Progenitor cell of endocrine pancreas (in vitro differentiated cells): ENCODE measurements around the gene CHD1. TPM values are rescaled to one million over a fixed set of nuclear protein-coding genes. Genes with fewer than 3 reads are reported as not detected.

Experiments
- DNase-seq: peaks from one replicate; pipeline ENCODE4 v3.0.0; 2021; ENCODE audit warnings: low spot score; ENCODE audit not compliant: unreplicated experiment
- H3K27ac Mint-ChIP-seq: 2 replicates; pipeline ENCODE4 v1.8.0; 2021; ENCODE audit warnings: mild to moderate bottlenecking, moderate library complexity, mixed read lengths
- H3K27me3 Mint-ChIP-seq: 2 replicates; pipeline ENCODE4 v1.8.0; 2021; ENCODE audit warnings: mixed read lengths
- H3K36me3 Mint-ChIP-seq: 2 replicates; pipeline ENCODE4 v1.8.0; 2022; ENCODE audit warnings: mixed read lengths; ENCODE audit not compliant: insufficient read depth
- H3K4me1 Mint-ChIP-seq: 2 replicates; pipeline ENCODE4 v1.8.0; 2021; ENCODE audit warnings: low read depth, mixed read lengths
- H3K4me3 Mint-ChIP-seq: 2 replicates; pipeline ENCODE4 v1.8.0; 2021; ENCODE audit warnings: low read depth, mild to moderate bottlenecking, moderate library complexity, mixed read lengths
- H3K9me3 Mint-ChIP-seq: 2 replicates; pipeline ENCODE4 v1.8.0; 2021; ENCODE audit warnings: low read depth, mixed read lengths
- total RNA-seq: library from RNA; stranded (reverse); gene quantifications from 2 replicates; pipeline ENCODE4 v1.2.1, GENCODE V29; 2021
- TF ChIP-seq, protein P1 (sequence below): fragments of 200-600 bp; sonication (generic); IDR thresholded peaks from one replicate; pipeline ENCODE4 v1.5.0; 2021; ENCODE audit warnings: antibody characterized with exemption, mild to moderate bottlenecking; ENCODE audit not compliant: unreplicated experiment

CHD1 gene
- total RNA-seq, 1 donor from 2014 or later = 61.0 TPM

DNA sequence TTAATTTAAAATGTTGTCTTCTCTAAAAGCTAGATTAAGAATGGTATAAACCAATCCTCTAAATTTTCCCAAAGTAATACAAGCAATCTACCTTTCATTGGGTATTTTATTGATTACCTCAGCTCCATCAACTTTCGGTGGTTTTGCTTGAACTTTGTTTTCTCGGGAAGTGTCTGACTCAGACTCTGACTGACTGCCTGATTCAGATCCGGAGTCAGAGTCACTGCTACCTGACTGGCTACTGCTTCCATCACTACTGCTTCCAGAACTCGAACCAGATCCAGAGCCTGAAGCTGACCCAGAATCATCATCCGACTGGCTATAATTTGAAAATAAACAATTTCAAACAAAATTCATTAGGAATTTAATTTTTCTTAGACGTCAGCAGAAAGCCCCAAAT is 24.0 kb downstream of the CHD1 start:
- no peak overlapping the region for H3K27ac Mint-ChIP-seq
- DNase-seq = no peak
- peaks cover 9% of the 10 kb centered on the region for H3K36me3 Mint-ChIP-seq
- TF ChIP-seq, protein P1, sequence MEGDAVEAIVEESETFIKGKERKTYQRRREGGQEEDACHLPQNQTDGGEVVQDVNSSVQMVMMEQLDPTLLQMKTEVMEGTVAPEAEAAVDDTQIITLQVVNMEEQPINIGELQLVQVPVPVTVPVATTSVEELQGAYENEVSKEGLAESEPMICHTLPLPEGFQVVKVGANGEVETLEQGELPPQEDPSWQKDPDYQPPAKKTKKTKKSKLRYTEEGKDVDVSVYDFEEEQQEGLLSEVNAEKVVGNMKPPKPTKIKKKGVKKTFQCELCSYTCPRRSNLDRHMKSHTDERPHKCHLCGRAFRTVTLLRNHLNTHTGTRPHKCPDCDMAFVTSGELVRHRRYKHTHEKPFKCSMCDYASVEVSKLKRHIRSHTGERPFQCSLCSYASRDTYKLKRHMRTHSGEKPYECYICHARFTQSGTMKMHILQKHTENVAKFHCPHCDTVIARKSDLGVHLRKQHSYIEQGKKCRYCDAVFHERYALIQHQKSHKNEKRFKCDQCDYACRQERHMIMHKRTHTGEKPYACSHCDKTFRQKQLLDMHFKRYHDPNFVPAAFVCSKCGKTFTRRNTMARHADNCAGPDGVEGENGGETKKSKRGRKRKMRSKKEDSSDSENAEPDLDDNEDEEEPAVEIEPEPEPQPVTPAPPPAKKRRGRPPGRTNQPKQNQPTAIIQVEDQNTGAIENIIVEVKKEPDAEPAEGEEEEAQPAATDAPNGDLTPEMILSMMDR = no peak
- no peaks in the 10 kb centered on the region for H3K27me3 Mint-ChIP-seq
- no peaks in the 10 kb centered on the region for H3K9me3 Mint-ChIP-seq
- H3K4me1 Mint-ChIP-seq = peaks cover 2% of the 10 kb centered on the region
- no peak overlapping the region for H3K4me3 Mint-ChIP-seq

- H3K9me3 Mint-ChIP-seq = no peaks in the 10 kb centered on the region
- H3K4me3 Mint-ChIP-seq = no peak overlapping the region
- TF ChIP-seq, protein P1 = no peak
- H3K27me3 Mint-ChIP-seq = no peaks in the 10 kb centered on the region
- DNase-seq = no peak
- H3K36me3 Mint-ChIP-seq = peaks cover 15% of the 10 kb centered on the region
- peaks cover 2% of the 10 kb centered on the region for H3K4me1 Mint-ChIP-seq
- no peak overlapping the region for H3K27ac Mint-ChIP-seq
Measured at GRCh38 chr5:98902733-98903132, 26.1 kb downstream of the CHD1 start.

GRCh38 chr5:98899456-98899855 is 29.4 kb downstream of the CHD1 start:
- Mint-ChIP-seq H3K4me3 (no peak overlapping the region), H3K9me3 (no peaks in the 10 kb centered on the region), H3K36me3 (peaks cover 23% of the 10 kb centered on the region), H3K4me1 (no peaks in the 10 kb centered on the region), H3K27me3 (no peaks in the 10 kb centered on the region), H3K27ac (no peak overlapping the region)
- TF ChIP-seq, protein P1 = no peak
- DNase-seq = no peak

DNA sequence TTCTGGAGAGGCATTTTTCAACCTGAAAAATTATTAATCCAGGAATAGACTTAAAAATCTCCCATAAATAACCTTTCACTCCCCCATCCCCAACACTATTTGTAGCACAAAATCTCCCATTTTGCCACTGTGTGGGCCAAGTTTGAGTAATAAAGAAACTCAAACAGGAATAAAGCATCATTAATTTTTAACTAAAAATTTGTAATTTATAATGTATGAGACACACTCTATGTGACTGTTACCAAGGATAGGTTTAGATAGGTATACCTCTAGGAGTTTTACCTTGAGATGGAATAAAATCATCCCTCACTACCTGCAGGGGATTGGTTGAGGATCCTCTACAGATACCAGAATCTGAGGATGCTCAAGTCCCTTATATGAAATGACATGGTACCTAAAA is 30.1 kb downstream of the CHD1 start:
- H3K36me3 Mint-ChIP-seq = peaks cover 25% of the 10 kb centered on the region
- TF ChIP-seq, protein P1 = no peak
- H3K9me3 Mint-ChIP-seq = no peaks in the 10 kb centered on the region
- no peak overlapping the region for H3K4me3 Mint-ChIP-seq
- H3K27me3 Mint-ChIP-seq = no peaks in the 10 kb centered on the region
- no peaks in the 10 kb centered on the region for H3K4me1 Mint-ChIP-seq
- no peak overlapping the region for H3K27ac Mint-ChIP-seq
- no peak for DNase-seq

DNA sequence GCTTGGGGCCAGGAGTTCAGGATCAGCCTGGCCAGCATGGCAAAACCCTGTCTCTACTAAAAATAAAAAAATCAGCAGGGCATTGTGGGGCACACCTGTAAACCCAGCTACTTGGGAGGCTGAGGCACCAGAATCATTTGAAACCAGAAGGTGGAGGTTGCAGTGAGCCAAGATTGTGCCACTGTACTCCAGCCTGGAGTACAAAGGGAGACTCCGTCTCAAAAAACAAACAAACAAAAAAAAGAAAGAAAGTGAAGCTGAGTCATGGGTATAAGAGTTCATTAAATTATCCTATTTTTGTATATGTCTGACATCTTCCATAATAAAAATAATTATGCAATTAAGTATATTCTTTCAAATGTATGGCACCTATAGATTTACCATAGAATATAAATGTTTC is 37.2 kb downstream of the CHD1 start:
- Mint-ChIP-seq H3K27ac (no peak overlapping the region), H3K4me3 (no peak overlapping the region), H3K9me3 (no peaks in the 10 kb centered on the region), H3K4me1 (no peaks in the 10 kb centered on the region), H3K36me3 (peaks cover 25% of the 10 kb centered on the region), H3K27me3 (no peaks in the 10 kb centered on the region)
- TF ChIP-seq, protein P1 = no peak
- DNase-seq = no peak
